Measurements from ENCODE around the gene CD4. TPM values are rescaled to one million over a fixed set of nuclear protein-coding genes. Genes with fewer than 3 reads are reported as not detected.
A peak's percentile ranks its signal among the peaks of the same experiment; 100 is the strongest.
"Not testable (repeated sequence)": the region's sequence is repeated elsewhere in the genome, so short reads cannot be mapped to it uniquely, and the experiment has no call there.

The CD4 gene
- total RNA-seq: 100 to 1,000 TPM; 126 to 141 TPM

- peaks cover 80% of the 10 kb centered on the region for H3K4me1 Mint-ChIP-seq (ENCODE audit: low read depth)
- peaks cover 6 to 11% of the 10 kb centered on the region in 2 donors for H3K36me3 Mint-ChIP-seq (ENCODE audit: insufficient read depth in 2 of 2)
- ATAC-seq (replicated peaks in 1 of 2): peak; percentile 71 to 75
- H3K4me3 Mint-ChIP-seq: peak within 1 kb of the TSS; percentile 87 to 98
- H3K27ac Mint-ChIP-seq: peak within 1 kb of the TSS; percentile 87
- H3K9me3 Mint-ChIP-seq: no peaks in the 10 kb centered on the region
- peak; percentile 71 to 78 for DNase-seq
- no peaks in the 10 kb centered on the region for H3K27me3 Mint-ChIP-seq (ENCODE audit: low read depth)
Observed at GRCh38 chr12:6788972-6789924, at the start of gene CD4. CD4 (plus strand) TSS chr12:6789528; CDS start chr12:6800139, 10,611 bp downstream.

GRCh38 chr12:6742080-6742479 lies 47.2 kb upstream of the CD4 start:
- not testable (repeated sequence) for H3K4me3 Mint-ChIP-seq; ATAC-seq (replicated peaks in 1 of 2); H3K27me3 Mint-ChIP-seq (ENCODE audit: low read depth); DNase-seq
- H3K36me3 Mint-ChIP-seq (ENCODE audit: insufficient read depth in 2 of 2): peaks cover 10 to 27% of the 10 kb centered on the region in 2 donors
- H3K27ac Mint-ChIP-seq: peak overlapping the region; percentile 7
- peaks cover 0 to 11% of the 10 kb centered on the region in 2 donors for H3K9me3 Mint-ChIP-seq
- peaks cover 41% of the 10 kb centered on the region for H3K4me1 Mint-ChIP-seq (ENCODE audit: low read depth)

- ATAC-seq (replicated peaks in 1 of 2) (peak; percentile 72 to 80), DNase-seq (no peak)
- peaks cover 17 to 34% of the 10 kb centered on the region in 2 donors for H3K36me3 Mint-ChIP-seq (ENCODE audit: insufficient read depth in 2 of 2)
- peak overlapping the region; percentile 7 for H3K27ac Mint-ChIP-seq
- H3K9me3 Mint-ChIP-seq: peaks cover 0 to 11% of the 10 kb centered on the region in 2 donors
- H3K4me1 Mint-ChIP-seq (ENCODE audit: low read depth): peaks cover 41% of the 10 kb centered on the region
- H3K27me3 Mint-ChIP-seq (ENCODE audit: low read depth): no peaks in the 10 kb centered on the region
- peak overlapping the region; percentile 38 for H3K4me3 Mint-ChIP-seq
Observed at GRCh38 chr12:6742834-6743233, 46.5 kb upstream of the CD4 start.

- peak overlapping the region; percentile 7 for H3K27ac Mint-ChIP-seq
- DNase-seq (peak in 1 of 2 donors; percentile 23), ATAC-seq (replicated peaks in 1 of 2) (peak; percentile 31 to 55)
- H3K27me3 Mint-ChIP-seq (ENCODE audit: low read depth): not testable (repeated sequence)
- H3K36me3 Mint-ChIP-seq (ENCODE audit: insufficient read depth in 2 of 2): peaks cover 21 to 39% of the 10 kb centered on the region in 2 donors
- H3K9me3 Mint-ChIP-seq: peaks cover 0 to 11% of the 10 kb centered on the region in 2 donors
- peak overlapping the region; percentile 38 for H3K4me3 Mint-ChIP-seq
- H3K4me1 Mint-ChIP-seq (ENCODE audit: low read depth): peaks cover 41% of the 10 kb centered on the region
Observed at GRCh38 chr12:6743300-6743699, 46.0 kb upstream of the CD4 start.

- peaks cover 0 to 11% of the 10 kb centered on the region in 2 donors for H3K9me3 Mint-ChIP-seq
- no peak overlapping the region for H3K4me3 Mint-ChIP-seq
- peaks cover 41% of the 10 kb centered on the region for H3K4me1 Mint-ChIP-seq (ENCODE audit: low read depth)
- peaks cover 23 to 53% of the 10 kb centered on the region in 2 donors for H3K36me3 Mint-ChIP-seq (ENCODE audit: insufficient read depth in 2 of 2)
- H3K27ac Mint-ChIP-seq: peak overlapping the region; percentile 34
- ATAC-seq (replicated peaks in 1 of 2) (peak; percentile 64 to 73), DNase-seq (no peak)
- H3K27me3 Mint-ChIP-seq (ENCODE audit: low read depth): no peaks in the 10 kb centered on the region
Observed at GRCh38 chr12:6745741-6746525, 43.4 kb upstream of the CD4 start.

- Mint-ChIP-seq H3K4me3 (no peak overlapping the region), H3K4me1 (ENCODE audit: low read depth) (peaks cover 49% of the 10 kb centered on the region), H3K27ac (peak overlapping the region; percentile 35)
Observed at GRCh38 chr12:6747216-6747615, 42.1 kb upstream of the CD4 start.

GRCh38 chr12:6748761-6749160 lies 40.6 kb upstream of the CD4 start:
- H3K4me3 Mint-ChIP-seq: no peak overlapping the region
- H3K9me3 Mint-ChIP-seq: peaks cover 0 to 5% of the 10 kb centered on the region in 2 donors
- H3K27ac Mint-ChIP-seq: no peak overlapping the region
- peaks cover 18 to 48% of the 10 kb centered on the region in 2 donors for H3K36me3 Mint-ChIP-seq (ENCODE audit: insufficient read depth in 2 of 2)
- ATAC-seq (replicated peaks in 1 of 2) (no peak), DNase-seq (no peak)
- H3K4me1 Mint-ChIP-seq (ENCODE audit: low read depth): peaks cover 40% of the 10 kb centered on the region
- no peaks in the 10 kb centered on the region for H3K27me3 Mint-ChIP-seq (ENCODE audit: low read depth)

More at GRCh38 chr12:6747216-6747615, 42.1 kb upstream of the CD4 start:
- peaks cover 0 to 11% of the 10 kb centered on the region in 2 donors for H3K9me3 Mint-ChIP-seq
- ATAC-seq (replicated peaks in 1 of 2): no peak
- no peak for DNase-seq
- peaks cover 23 to 60% of the 10 kb centered on the region in 2 donors for H3K36me3 Mint-ChIP-seq (ENCODE audit: insufficient read depth in 2 of 2)
- no peaks in the 10 kb centered on the region for H3K27me3 Mint-ChIP-seq (ENCODE audit: low read depth)

- ATAC-seq (replicated peaks in 1 of 2) (no peak), DNase-seq (no peak)
- H3K27me3 Mint-ChIP-seq (ENCODE audit: low read depth): no peaks in the 10 kb centered on the region
- H3K9me3 Mint-ChIP-seq: no peaks in the 10 kb centered on the region
- peaks cover 30% of the 10 kb centered on the region for H3K4me1 Mint-ChIP-seq (ENCODE audit: low read depth)
- no peak overlapping the region for H3K4me3 Mint-ChIP-seq
- H3K36me3 Mint-ChIP-seq (ENCODE audit: insufficient read depth in 2 of 2): peaks cover 14 to 38% of the 10 kb centered on the region in 2 donors
- H3K27ac Mint-ChIP-seq: peak overlapping the region; percentile 85
Observed at GRCh38 chr12:6750506-6750905, 38.8 kb upstream of the CD4 start.

- Mint-ChIP-seq H3K4me1 (ENCODE audit: low read depth) (peaks cover 20% of the 10 kb centered on the region), H3K27ac (peak overlapping the region; percentile 85), H3K4me3 (peak overlapping the region; percentile 97 to 98), H3K36me3 (ENCODE audit: insufficient read depth in 2 of 2) (peaks cover 14 to 36% of the 10 kb centered on the region in 2 donors), H3K27me3 (ENCODE audit: low read depth) (no peaks in the 10 kb centered on the region), H3K9me3 (no peaks in the 10 kb centered on the region)
- ATAC-seq (replicated peaks in 1 of 2) (no peak), DNase-seq (no peak)
Observed at GRCh38 chr12:6751767-6752166, 37.6 kb upstream of the CD4 start.

- Mint-ChIP-seq H3K4me1 (ENCODE audit: low read depth) (peaks cover 20% of the 10 kb centered on the region), H3K36me3 (ENCODE audit: insufficient read depth in 2 of 2) (peaks cover 10 to 32% of the 10 kb centered on the region in 2 donors), H3K27me3 (ENCODE audit: low read depth) (no peaks in the 10 kb centered on the region), H3K4me3 (peak overlapping the region; percentile 97 to 98), H3K9me3 (no peaks in the 10 kb centered on the region), H3K27ac (peak overlapping the region; percentile 78)
- ATAC-seq (replicated peaks in 1 of 2) (peak in 1 of 2 donors; percentile 0), DNase-seq (peak in 1 of 2 donors; percentile 35)
Observed at GRCh38 chr12:6752167-6752920, 37.0 kb upstream of the CD4 start.

GRCh38 chr12:6752921-6753771 lies 36.2 kb upstream of the CD4 start, which contains the start of gene MLF2:
MLF2 (minus strand) TSS chr12:6753141; CDS start chr12:6752334, 807 bp downstream.
- peak within 1 kb of the TSS; percentile 97 to 98 for H3K4me3 Mint-ChIP-seq
- H3K4me1 Mint-ChIP-seq (ENCODE audit: low read depth): peaks cover 20% of the 10 kb centered on the region
- no peaks in the 10 kb centered on the region for H3K9me3 Mint-ChIP-seq
- peak; percentile 92 to 93 for ATAC-seq (replicated peaks in 1 of 2)
- H3K27me3 Mint-ChIP-seq (ENCODE audit: low read depth): no peaks in the 10 kb centered on the region
- peaks cover 3 to 24% of the 10 kb centered on the region in 2 donors for H3K36me3 Mint-ChIP-seq (ENCODE audit: insufficient read depth in 2 of 2)
- peak; percentile 98 for DNase-seq
- H3K27ac Mint-ChIP-seq: peak within 1 kb of the TSS; percentile 98
